NCI-H82 (cell line): Measurements from ENCODE around the gene AFG1L.
"Not testable (repeated sequence)": the region's sequence is repeated elsewhere in the genome, so short reads cannot be mapped to it uniquely, and the experiment has no call there.

Experiments
- DNase-seq: peaks from one replicate; lab custom pipeline; 2025; lab: John Stamatoyannopoulos, UW

The AFG1L gene

DNA sequence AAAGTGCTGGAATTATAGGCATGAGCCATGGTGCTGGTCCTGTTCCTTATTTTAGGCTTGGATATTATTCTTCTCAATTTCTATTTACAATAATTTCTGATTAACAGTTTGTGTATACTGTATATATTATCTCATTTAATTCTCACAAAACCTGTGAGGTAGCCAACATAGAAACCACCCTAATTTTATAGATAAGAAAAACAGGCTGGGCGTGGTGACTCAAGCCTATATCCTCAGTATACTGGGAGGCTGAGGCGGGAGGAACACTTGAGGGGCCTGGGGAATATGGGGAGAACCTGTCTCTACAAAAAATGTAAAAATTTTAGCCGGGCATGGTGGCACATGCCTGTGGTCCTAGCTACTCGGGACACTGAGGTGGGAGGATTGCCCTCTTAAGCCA, 3.8 kb upstream of the AFG1L start:
- no peak for DNase-seq

DNA sequence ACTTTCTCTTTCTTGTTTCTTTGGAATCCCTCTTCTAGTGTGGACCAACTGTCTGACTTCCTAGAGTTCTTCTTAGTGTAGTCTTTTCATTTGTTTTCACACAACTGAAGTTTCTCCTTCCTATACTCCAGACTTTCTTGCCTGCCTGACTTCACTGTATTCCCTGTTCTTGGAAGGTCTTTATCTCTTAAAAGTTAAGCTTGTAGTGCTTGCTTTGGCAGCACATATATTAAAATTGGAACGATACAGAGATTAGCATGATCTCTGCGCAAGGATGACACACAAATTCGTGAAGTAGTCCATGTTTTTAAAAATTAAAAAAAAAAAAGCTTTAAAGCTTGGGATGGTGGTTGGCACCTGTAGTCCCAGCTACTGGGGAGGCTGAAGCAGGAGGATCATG, 2.3 kb upstream of the AFG1L start:
- DNase-seq, result not testable (repeated sequence)

DNA sequence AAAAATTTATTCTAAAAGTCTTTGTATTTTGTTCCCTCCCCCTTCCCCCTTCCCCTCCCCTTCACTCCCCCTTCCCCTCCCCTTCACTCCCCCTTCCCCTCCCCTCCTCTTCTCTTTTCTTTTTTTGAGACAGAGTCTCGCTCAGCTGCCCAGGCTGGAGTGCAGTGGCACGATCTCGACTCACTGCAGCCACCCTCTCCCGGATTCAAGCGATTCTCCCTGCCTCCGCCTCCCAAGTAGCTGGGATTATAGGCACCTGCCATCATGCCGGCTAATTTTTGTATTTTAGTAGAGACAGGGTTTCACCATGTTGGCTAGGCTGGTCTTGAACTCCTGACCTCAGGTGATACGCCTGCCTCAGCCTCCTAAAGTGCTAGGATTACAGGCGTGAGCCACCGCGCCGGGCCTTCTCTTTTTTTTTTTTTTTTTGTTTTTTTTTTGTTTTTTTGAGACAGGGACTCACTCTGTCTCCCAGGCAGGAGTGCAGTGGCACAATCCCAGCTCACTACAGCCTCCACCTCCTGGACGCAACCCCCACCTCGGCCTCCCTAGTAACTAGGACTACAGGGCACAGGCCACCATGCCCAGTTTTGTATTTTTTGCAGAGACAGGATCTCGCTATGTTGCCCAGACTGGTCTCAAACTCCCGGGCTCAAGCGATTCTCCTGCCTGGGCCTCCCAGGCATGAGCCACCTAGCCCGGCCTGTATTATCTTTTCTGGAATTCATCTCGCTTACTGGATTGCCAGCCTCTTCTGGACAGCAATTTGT, 1.1 kb upstream of the AFG1L start:
- DNase-seq, result peak; percentile 44

- DNase-seq, result no peak
Measured at GRCh38 chr6:108294297-108294726, 542 bp upstream of the AFG1L start.

DNA sequence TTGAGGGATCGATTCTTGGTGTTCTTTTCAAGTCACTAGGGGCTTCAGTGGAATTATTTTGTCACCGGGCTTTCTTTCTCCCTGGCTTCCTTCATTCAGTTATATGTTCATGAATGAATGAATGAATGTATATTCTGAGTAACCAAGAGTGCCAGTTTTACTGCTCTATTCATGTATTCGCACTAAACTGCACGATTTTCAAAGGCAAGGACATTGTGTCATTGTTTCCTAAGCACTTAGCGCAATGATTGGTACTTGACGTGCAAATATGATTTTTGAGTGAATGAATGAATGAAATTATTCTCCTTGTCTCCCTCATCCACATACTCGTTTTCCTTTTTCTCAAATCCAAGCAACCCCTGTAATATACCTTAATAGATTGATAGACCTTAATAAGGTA, 822 bp downstream of the AFG1L start:
- DNase-seq, result no peak

DNA sequence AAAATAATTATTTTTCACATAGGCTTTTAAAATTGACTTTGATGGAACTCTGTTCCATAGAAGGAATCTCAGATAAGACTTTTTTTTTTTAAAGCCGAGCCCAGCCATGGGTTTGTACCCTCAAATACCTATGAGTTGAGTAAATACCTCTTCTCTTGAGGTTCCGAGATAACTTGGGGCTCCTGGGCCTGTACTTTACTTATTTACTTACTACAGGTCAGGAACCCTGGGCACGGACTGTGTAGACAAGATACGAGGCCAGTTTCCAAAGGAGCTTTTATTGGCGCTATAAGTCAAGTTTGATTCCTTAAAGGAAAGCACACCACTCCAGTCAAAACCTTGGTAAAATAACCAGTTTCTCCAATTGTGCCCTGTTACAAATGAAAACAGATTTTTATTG, 7.5 kb downstream of the AFG1L start:
- DNase-seq, result no peak

GRCh38 chr6:108304646-108305045, 9.8 kb downstream of the AFG1L start:
- DNase-seq, result no peak

GRCh38 chr6:108308641-108309040, 13.8 kb downstream of the AFG1L start:
- not testable (repeated sequence) for DNase-seq

- no peak for DNase-seq
Measured at GRCh38 chr6:108309844-108310243, 15.0 kb downstream of the AFG1L start.

DNA sequence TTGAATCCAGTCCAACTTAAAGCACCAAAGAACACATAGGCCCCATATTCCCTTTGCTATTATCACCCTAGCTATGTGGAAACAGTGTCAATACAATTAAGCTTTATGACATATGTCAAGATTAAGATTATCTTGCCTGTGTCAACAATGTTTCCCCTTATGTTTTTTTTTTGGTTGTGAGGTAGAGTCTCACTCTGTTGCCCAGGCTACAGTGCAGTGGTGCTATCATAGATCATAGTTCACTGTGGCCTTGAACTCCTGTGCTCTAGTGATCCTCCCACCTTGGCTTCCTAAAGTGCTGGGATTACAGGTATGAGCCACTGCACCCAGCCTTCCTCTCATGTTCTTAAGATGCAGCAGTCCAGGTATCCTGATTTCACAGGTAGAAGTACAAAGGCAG, 17.8 kb downstream of the AFG1L start:
- DNase-seq, result peak; percentile 24

DNA sequence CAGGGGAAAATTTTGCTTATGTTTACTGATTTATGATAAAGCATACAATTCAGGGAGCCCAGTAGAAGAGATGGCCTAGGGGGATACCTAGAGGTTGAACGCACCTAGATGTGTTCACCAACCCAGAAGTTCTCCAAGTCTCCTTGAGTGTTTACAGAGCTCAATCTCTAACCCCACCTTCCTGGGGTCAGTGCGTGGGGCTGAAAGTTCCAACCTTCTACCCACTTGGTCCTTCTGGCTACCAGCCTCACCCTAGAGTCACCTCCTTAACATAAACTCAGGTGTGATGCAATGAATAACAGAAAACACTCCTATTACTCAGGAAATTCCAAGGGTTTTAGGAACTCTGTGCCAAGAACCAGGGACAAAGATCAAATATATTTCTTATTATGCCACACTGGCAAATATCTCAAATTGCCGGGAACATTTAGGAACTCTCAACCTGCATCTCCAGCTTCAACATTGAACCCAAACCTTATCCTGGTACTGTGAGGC, 26.4 kb downstream of the AFG1L start:
- DNase-seq, result no peak

GRCh38 chr6:108322728-108323127, 27.9 kb downstream of the AFG1L start:
- DNase-seq, result no peak

DNA sequence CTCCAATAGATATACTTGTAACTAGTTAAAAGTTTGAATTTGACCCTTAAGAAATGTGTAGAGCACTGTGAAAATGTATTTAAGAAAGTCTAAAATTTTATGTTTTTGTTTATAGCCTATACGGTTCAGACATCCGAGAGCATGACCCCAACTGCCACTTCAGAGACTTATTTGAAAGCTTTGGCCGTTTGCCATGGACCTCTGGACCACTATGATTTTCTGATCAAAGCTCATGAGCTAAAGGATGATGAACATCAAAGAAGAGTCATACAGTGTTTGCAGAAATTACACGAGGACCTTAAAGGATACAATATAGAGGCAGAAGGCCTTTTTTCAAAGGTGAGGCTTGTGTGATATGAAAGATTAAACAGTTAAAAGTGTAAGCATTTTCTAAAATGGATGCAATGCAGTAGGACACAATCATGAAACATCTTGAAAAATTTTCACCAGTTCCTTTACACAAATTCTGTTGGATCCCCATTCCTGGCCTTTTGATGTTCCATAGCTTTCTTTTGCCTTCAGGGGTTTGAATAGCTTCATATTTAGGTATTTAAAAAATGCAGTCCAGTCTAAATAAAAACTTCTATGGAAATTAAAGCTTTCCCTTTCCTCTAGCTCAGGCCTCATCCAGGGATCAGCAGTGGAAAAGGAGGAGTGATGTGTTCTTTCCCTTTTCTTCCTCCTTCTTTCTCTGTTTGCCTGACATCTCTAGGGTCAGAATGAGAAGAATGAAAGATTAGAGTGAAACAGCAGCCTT, 29.0 kb downstream of the AFG1L start:
- no peak for DNase-seq

DNA sequence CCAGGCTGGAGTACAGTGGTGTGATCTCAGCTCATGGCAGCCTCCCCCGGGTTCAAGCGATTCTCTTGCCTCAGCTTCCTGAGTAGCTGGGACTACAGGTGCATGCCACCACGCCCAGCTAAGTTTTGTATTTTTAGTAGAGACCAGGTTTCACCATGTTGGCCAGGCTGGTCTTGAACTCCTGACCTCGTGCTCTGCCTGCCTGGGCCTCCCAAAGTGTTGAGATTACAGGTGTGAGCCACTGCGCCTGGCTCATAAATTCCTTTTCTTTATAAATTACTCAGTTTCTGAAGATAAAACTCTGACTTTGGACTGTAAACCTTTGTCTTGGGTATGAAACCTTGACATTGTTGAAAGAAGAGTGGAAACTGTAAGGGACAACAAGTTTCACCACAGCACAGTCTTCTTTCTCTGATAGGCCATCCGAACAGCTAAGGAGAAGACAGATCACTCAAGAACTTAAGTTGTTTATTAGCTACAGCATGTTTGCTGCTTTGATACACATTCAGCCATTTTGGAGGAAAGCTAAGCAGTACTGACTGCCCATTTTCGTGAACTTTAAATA, 35.4 kb downstream of the AFG1L start:
- DNase-seq, result not testable (repeated sequence)

- no peak for DNase-seq
Measured at GRCh38 chr6:108330806-108331205, 36.0 kb downstream of the AFG1L start.

DNA sequence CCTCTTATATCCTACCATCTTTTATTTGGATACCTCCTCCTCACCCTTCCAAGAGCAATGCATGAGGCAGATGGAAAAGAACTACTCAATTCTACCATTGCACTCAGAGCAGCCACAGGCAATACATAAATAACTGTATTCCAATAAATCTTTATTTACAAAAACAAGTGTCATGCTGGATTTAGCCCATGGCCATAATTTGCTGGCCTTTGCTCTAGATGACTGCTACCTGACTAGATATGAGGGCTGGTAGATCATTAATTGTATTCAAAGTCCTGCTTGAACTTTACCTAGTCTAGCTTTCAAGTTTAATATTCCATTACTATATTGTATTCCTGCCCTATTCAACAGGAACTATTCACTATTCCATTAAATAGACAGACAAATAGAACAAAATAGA, 37.1 kb downstream of the AFG1L start:
- DNase-seq, result no peak

- no peak for DNase-seq
Measured at GRCh38 chr6:108336971-108337370, 42.1 kb downstream of the AFG1L start.

- no peak for DNase-seq
Measured at GRCh38 chr6:108337721-108338120, 42.9 kb downstream of the AFG1L start.

DNA sequence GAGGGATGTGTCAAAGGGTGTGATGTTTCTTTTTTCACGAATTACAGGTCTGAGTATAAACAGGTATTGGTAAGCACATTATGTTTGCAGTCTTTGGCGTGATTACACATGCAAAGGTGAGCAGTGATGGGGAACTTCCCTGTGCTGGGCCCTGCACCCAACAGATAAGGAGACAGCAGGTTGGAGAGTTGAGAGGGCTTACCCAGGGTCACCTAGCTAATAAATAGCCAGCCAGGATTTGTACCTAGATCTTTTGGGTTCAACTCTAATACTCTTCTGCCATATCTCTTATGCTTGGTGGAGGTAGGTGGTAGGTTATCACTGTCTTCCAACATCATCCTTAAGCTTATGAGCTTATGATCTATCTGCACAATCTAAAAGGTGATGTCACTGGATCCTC, 46.5 kb downstream of the AFG1L start:
- no peak for DNase-seq

DNA sequence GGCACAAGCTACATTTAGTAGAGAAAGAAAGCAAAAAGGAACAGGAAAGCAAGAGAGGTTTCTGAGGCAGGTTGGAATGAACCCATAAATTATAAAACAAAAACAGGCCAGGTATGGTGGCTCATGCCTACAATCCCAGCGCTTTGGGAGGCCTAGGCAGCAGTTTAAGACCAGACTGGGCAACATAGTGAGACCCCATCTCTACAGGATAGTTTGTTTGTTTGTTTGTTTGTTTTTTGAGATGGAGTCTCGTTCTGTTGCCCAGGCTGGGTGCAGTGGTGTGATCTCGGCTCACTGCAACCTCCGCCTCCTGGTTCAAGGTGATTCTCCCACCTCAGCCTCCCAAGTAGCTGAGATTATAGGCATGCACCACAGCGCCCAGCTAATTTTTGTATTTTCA, 49.0 kb downstream of the AFG1L start:
- DNase-seq, result no peak

DNA sequence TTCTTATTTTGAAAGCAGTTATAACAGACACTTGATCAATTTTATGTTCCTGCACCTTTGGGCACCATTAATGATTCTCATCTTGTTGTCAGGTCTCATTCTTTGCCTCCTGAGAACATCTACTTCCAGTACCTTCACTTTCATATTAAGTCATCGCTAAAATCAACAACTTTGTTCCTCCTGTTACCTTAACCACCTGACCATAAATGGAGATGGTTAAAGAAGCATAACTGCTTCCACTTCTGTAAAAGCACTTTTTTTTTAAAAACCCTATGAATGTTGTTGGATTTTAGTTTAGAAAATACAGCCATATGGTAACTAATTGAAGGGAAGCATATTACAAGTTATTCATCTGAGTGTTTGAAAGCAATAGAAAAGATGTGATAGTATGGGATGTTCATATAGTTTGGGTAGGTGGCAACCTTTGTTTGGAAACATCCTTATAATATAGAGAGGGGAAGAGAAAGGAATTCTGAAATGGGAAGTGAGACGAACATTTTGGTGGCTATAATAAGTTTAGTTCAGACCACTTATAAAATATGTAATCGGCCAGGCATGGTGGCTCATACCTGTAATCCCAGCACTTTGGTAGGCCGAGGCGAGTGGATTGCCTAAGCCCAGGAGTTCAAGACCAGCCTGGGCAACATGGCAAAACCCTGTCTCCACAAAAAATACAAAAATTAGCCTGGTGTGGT, 53.9 kb downstream of the AFG1L start:
- DNase-seq, result no peak

GRCh38 chr6:108350528-108350927, 55.7 kb downstream of the AFG1L start:
- DNase-seq, result no peak
